ENCODE results near the gene PRELID2. TPM values are rescaled to one million over a fixed set of nuclear protein-coding genes. Genes with fewer than 3 reads are reported as not detected.
A peak's percentile ranks its signal among the peaks of the same experiment; 100 is the strongest.
"Not testable (repeated sequence)": the region's sequence is repeated elsewhere in the genome, so short reads cannot be mapped to it uniquely, and the experiment has no call there.

Gene PRELID2
- total RNA-seq (2014; rRNA removed; shearing (Covaris generic)) = 13.3 and 17.5 TPM in 2 replicates

DNA sequence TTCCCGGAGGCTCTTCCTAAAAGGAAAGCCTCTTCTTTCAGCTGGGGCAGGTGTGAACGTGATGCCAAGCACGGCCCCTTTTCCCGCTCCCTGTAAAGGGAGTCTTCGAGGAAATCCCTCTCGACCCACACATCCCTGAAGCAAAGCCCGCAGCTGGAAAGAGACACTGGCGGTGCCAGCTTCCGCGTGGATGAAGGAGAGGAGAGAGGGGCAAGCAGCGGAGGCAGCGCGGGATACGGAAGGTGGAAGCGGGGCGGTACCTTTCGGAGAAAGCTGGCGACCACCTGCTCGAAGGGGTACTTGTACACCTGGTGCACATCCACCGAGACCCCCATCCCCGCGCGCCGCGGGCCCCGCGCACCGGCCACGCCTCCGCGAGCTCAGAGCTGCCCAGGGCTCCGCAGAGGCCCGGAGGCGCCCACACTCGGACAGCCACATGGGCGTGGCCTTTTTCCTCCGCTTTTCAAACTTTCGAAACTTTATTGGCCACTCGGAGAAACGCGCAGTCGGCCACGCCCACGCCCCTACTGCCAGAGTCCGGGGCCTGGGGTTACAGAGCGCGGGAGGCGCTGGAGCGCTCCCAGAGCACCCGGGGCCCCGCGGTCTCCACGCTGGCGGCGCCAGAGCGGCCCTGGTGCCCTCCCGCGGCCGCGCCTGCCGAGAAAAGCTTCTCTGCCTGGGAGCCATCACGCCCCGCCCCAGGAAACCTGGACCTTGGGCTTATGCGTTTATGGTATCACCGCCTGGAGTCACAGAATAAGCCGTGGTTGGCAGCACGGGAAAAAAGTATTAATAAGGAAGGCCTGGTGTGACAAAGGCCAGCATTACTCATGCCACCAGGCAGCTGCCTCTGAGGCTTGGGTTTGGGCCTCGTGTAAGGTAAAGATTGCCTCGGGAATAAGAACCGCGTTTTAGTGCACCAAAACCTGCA is at the start of gene PRELID2:
PRELID2 (minus strand) TSS at position 426 of the 931 bp plus-strand sequence; CDS start at position 335, 91 bp downstream.
- DNase-seq (ENCODE audit: low read depth) = peak; percentile 93

DNA sequence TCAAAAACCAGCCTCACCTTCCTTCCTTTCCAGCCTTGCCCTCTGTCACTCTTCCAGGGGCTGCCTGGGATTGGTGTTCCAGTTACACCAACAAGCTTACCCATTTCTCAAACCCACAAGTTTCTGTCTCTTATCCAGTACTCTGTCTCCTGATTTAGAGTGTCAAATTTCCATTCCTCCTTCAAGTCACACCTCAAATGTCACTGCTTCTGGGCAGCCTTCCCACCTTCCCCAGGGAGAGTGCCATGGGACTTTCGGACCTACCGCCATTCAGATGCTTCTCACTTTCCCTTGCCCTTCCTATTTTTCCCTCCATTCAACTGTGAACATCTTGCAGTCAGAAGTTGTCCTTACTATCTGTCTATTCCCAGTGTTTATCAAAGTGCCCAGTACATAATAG is 39.6 kb upstream of the PRELID2 start:
- DNase-seq (ENCODE audit: low read depth) = no peak

- no peak for DNase-seq (ENCODE audit: low read depth)
These were observed 37.8 kb upstream of the PRELID2 start, which contains the start of gene GRXCR2 for GRCh38 chr5:145872914-145873313. GRXCR2 (minus strand) TSS chr5:145873014; CDS start chr5:145872968, 46 bp downstream.

DNA sequence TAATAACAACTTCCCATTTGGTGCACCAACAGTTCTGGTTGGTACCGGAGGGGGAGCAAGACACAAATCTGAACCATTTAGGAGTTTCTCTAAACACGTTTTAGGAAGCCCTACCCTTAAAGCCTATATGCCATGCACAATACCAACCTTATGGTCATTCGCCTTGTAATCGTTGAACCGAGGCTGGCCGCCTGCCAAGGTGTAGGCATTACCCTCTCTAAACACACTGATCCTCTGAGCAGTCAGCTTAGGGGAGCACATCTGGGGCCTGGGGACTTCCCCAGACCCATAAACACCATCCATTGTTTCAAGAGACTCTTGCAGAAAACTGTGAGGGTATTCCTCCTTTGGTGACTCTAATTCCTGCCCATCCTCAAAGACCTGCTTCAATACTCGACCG is 37.3 kb upstream of the PRELID2 start:
- peak; percentile 28 for DNase-seq (ENCODE audit: low read depth)

DNA sequence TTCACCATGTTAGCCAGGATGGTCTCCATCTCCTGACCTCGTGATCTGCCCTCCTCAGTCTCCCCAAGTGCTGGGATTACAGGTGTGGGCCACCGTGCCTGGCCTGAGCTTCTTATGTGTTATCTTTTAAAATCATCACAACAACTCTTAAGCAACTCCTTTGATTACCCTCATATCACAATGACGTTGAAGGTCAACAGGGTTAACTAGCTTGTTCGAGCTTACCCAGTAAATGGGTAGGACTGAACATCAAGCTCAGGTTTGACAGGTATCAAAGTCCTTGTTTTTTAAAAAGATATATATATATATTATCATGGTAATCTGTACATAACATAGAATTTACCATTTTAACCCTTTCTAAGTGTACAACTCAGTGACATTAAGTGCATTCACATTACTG is 34.6 kb upstream of the PRELID2 start:
- DNase-seq (ENCODE audit: low read depth) = no peak

DNA sequence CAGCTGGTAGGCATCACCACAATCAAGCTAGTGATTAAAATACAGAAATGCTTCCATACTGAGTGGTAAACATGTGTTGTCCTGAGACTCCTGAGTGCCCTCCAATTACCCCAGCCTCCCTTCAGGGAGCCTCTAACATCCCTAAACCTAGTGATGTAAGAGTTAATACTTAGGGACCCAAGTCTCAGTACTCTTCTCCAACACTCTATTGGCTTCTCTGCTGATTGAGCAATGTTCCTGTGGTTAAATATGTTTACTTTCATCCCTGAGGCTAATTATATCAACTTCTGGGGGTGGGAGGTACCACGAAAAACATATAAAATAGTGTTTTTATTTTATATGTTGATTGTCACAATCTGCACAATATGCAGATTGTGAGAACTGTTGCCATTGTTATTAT is 32.7 kb upstream of the PRELID2 start:
- no peak for DNase-seq (ENCODE audit: low read depth)

- DNase-seq (ENCODE audit: low read depth) = not testable (repeated sequence)
These were observed 29.3 kb upstream of the PRELID2 start for GRCh38 chr5:145864432-145864831.

DNA sequence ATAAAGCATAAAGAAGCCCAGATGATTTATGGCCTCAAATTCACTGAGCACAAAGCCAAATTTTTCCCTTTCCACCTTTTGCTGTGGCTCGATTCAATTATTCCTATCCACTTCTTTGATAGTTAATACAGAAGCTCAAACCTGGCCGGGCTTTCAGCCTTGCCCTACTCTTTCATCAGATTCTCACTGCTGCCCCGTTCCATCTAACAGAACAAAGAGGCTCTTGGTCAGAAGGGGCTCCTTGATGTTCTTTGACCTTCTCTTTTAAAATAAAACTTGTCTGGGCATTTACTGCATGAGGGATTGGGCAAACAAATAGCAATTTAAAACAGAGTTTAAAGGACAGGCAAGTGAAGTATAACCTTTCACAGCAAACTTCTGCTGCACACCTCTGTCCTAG is 27.9 kb upstream of the PRELID2 start:
- no peak for DNase-seq (ENCODE audit: low read depth)

- no peak for DNase-seq (ENCODE audit: low read depth)
These were observed 24.8 kb upstream of the PRELID2 start for GRCh38 chr5:145859897-145860296.

DNA sequence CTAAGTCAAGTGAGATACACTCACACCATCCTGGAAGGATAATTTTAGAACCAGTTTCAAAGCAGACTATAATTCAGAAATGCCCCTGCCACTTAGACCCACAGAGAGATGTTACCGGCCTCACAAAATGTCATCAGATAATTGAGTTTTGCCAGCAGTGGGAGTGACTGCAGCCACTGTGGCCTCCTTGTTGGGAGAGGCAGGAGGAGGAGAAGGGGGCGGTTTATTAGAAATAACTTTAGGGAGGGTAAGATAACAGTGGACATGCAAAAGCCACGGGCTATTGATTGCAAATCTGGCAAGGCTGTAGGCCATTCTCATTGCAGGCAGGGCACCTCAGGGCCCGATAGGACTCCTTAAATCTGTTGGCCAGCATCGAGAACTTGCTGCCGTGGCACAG is 24.3 kb upstream of the PRELID2 start:
- DNase-seq (ENCODE audit: low read depth) = no peak

- DNase-seq (ENCODE audit: low read depth) = no peak
These were observed 23.8 kb upstream of the PRELID2 start for GRCh38 chr5:145858959-145859358.

DNA sequence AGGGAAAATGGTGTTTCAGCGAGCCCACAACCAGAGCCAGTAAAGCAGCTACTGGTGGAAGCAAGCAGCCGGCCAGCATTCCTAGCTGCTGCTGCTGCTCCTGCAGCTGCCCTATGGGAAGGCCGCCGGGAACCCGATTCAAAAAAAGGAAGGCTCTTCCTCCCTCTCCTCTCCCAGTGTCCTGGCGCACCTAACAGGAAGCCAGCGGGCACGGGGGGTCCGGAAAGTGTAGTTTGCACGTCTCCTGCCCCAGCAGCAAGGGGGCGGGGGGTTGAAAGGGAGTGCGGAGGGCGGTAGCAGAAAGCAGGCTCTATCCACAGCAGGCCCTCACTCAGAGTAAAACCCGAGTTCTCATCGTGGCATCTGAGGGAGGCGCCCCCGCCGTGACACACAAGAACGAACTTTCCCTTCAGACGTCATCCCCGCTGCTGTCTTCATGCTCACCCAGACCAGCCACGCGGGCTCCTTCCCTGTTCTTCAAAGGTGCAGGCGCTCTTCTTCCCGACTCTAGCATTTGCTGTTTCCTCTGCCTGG is 21.2 kb upstream of the PRELID2 start:
- DNase-seq (ENCODE audit: low read depth) = peak; percentile 64

- peak; percentile 33 for DNase-seq (ENCODE audit: low read depth)
These were observed 20.7 kb upstream of the PRELID2 start for GRCh38 chr5:145855763-145856267.

DNA sequence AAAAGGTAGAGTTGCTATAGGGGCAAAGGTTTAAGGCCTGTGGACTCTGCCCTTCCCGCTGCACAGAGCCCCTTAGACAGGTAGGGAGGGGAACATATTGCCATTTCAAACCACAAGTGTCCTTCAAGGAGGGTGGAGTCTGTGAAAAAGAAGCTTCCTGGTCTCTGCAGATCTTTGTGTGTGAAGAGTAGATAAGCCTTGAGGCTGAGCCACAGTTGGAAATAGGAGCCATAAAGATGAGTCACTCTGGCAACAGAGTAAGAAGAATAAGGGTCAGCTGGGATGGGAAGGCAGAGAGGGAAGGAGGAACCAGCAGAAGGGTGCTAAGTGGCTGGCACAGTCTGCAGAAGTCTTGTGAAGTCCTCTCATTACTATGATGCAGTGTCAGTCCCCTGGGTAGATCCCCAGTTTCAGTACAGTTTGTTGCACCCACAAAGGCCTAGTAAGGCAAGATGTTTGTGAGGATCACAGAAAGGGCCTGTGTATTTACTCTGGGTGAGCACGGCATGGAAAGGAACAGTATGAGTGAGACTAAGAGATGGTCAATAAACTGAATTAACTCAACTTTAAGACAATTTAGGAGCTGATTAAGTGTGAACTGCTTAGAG is 19.6 kb upstream of the PRELID2 start:
- peak; percentile 87 for DNase-seq (ENCODE audit: low read depth)

DNA sequence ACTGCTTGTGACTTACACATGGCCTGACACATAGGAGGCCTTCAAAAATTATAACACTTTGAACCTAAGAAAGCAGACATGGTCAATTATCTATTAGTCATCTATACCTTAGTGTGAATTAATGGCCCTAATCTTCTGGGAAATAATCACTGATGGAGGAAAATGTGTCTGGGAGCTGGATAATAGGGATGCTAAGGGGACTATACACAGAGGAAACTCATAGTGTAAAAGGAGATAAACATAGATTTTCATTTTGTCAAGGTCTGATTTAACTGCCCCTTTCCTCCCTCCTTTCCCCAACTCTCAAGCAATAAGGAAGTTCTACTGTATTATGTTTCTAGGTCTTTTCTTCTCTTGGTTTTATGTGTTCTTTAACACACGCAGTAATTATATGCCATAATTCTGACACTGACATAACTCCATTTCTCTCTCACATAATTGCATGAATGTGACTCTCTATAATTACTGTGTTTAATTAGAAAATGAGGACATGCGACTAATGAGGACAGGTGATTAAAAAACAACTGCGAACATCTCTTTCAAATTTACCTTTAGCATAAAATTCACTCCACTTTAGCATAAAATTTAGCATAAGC is 18.7 kb upstream of the PRELID2 start:
- DNase-seq (ENCODE audit: low read depth) = no peak

- DNase-seq (ENCODE audit: low read depth) = no peak
These were observed 17.8 kb upstream of the PRELID2 start for GRCh38 chr5:145852990-145853389.

- DNase-seq (ENCODE audit: low read depth) = peak; percentile 75
These were observed 13.7 kb upstream of the PRELID2 start for GRCh38 chr5:145848854-145849253.

- DNase-seq (ENCODE audit: low read depth) = peak; percentile 83
These were observed 12.7 kb upstream of the PRELID2 start for GRCh38 chr5:145847499-145848497.

GRCh38 chr5:145846081-145846480 is 10.9 kb upstream of the PRELID2 start:
- DNase-seq (ENCODE audit: low read depth) = no peak

- no peak for DNase-seq (ENCODE audit: low read depth)
These were observed 6.2 kb upstream of the PRELID2 start for GRCh38 chr5:145841299-145841698.
